Stomach (tissue), 9 donors: Measurements from ENCODE around the gene FXR2. TPM values are rescaled to one million over a fixed set of nuclear protein-coding genes. Genes with fewer than 3 reads are reported as not detected.

ENCODE experiments used
- DNase-seq, 2 donors: peaks; one replicate each; pipeline versions ENCODE4 v3.0.0 to v3.0.0-alpha.2; 2013 to 2019
- H3K27ac ChIP-seq, 5 donors: fragments of 200-600 bp in 4 of 5; sonication (generic) in 4 of 5; one replicate each; pipeline ENCODE4 v1.5.1; 2013 to 2019; ENCODE audit warnings: mild to moderate bottlenecking in 1 of 5, moderate library complexity in 1 of 5
- H3K27me3 ChIP-seq, 3 donors: fragments of 200-600 bp; sonication (generic); one replicate each; pipeline ENCODE4 v1.5.1; 2017 to 2019; ENCODE audit warnings: mixed run types in 1 of 3
- H3K36me3 ChIP-seq, 4 donors: fragments of 200-600 bp; sonication (generic); 1 replicate in 3 of 4; 2 replicates in 1 of 4; pipeline ENCODE4 v1.5.1; 2016 to 2019
- H3K4me1 ChIP-seq, 4 donors: fragments of 200-600 bp; sonication (generic); one replicate each; pipeline ENCODE4 v1.5.1; 2016 to 2019
- H3K4me3 ChIP-seq, 4 donors: fragments of 200-600 bp; sonication (generic) in 3 of 4; one replicate each; pipeline ENCODE4 v1.5.1; 2016 to 2019; ENCODE audit warnings: mild to moderate bottlenecking in 1 of 4
- H3K9me3 ChIP-seq, 4 donors: fragments of 200-600 bp; sonication (generic); one replicate each; pipeline ENCODE4 v1.5.1; 2016 to 2019
- CTCF ChIP-seq, 7 experiments: fragments of 450-650 bp in 4 of 7; fragments of 200-600 bp in 3 of 7; sonication (generic) in 3 of 7; IDR thresholded peaks; one replicate each; pipeline ENCODE4 v1.5.1; 2016 to 2019; ENCODE audit warnings: antibody characterized with exemption in 7 of 7, control low read depth in 2 of 7, mild to moderate bottlenecking in 1 of 7
- EP300 ChIP-seq: sonication (generic); formaldehyde crosslinking; IDR thresholded peaks from one replicate; pipeline ENCODE4 v1.6.1; 2017; ENCODE audit warnings: antibody characterized with exemption
- POLR2A ChIP-seq, 4 donors: fragments of 450-650 bp; IDR thresholded peaks; one replicate each; pipeline ENCODE4 v1.6.1; 2016; ENCODE audit warnings: antibody characterized with exemption in 4 of 4, control low read depth in 2 of 4, mild to moderate bottlenecking in 1 of 4, moderate library complexity in 1 of 4
- POLR2AphosphoS5 ChIP-seq, 3 donors: sonication (generic); formaldehyde crosslinking; IDR thresholded peaks; one replicate each; pipeline ENCODE4 v1.6.1; 2016; ENCODE audit warnings: antibody characterized with exemption in 3 of 3
- WGBS, 5 donors: extraction: QIAGEN DNeasy Blood & Tissue Kit in 3 of 5; methylation state at CpG; one replicate each; pipeline versions ENCODE4 v1.1.5 to v1.1.7; 2013 to 2018; 5-methylcytosine and 5-hydroxymethylcytosine counted together
- intact Hi-C: fragments of 100-400 bp; cut with DNase I; formaldehyde crosslinking; loops from one replicate; pipeline ENCODE4 v1.15.1; 2023; ENCODE audit warnings: low total_unique reads
- polyA plus RNA-seq, 3 donors: library from polyadenylated mRNA; stranded (reverse); fragments of 200-250 nt; gene quantifications; one replicate each; pipeline ENCODE4 v1.2.3, GENCODE V29; 2013
- total RNA-seq, 5 donors: library from RNA; depleted of rRNA; stranded (reverse); fragments of >200 nt; gene quantifications; one replicate each; pipeline versions ENCODE4 v1.1.0 to v1.2.3, GENCODE V29; 2014 to 2016
- donor health status: healthy with polysubstance abuse.
- donor health status: Bipolar disorder and iron deficiency.
- donor health status: healthy.

Gene FXR2
- total and polyA plus RNA-seq, 8 donors, result 11.0 to 33.3 (median 23.3) TPM

- no peak overlapping the region for H3K4me3 ChIP-seq
- H3K36me3 ChIP-seq, result peaks cover 0 to 15% (median 10%) of the 10 kb centered on the region in 4 donors
- WGBS, 5 donors, result 70 to 82% (median 76%) methylated on average over 10 of the region's 10 CpGs
- no peaks in the 10 kb centered on the region for H3K9me3 ChIP-seq
- H3K27ac ChIP-seq, result no peak overlapping the region
- no peak for DNase-seq
- peaks cover 36 to 70% (median 41%) of the 10 kb centered on the region in 4 donors for H3K4me1 ChIP-seq
- TF ChIP-seq POLR2AphosphoS5 (IDR thresholded peaks at IDR 0.05) (no peak), EP300 (no peak), POLR2A (IDR thresholded peaks at IDR 0.05) (no peak), CTCF (IDR thresholded peaks at IDR 0.05) (no peak)
- intact Hi-C loops, result no loop called here
- no peaks in the 10 kb centered on the region for H3K27me3 ChIP-seq
Observed at GRCh38 chr17:7555320-7555948, 59.3 kb downstream of the FXR2 start.

- Histone ChIP-seq H3K27me3 (no peaks in the 10 kb centered on the region), H3K27ac (peak overlapping the region in 2 of 5 donors; percentile 53 to 69), H3K9me3 (no peaks in the 10 kb centered on the region), H3K36me3 (peaks cover 0 to 15% (median 10%) of the 10 kb centered on the region in 4 donors), H3K4me3 (no peak overlapping the region), H3K4me1 (peaks cover 26 to 68% (median 39%) of the 10 kb centered on the region in 4 donors)
- 83 to 100% (median 94%) methylated on average over 1 of the region's 1 CpG for WGBS, 5 donors
- no peak for DNase-seq
- TF ChIP-seq CTCF (IDR thresholded peaks at IDR 0.05) (no peak), POLR2A (IDR thresholded peaks at IDR 0.05) (no peak), POLR2AphosphoS5 (IDR thresholded peaks at IDR 0.05) (no peak), EP300 (no peak)
- intact Hi-C loops, result loop anchor here (5.0 kb wide), 1 partner anchor 41 kb away; no protein-coding TSS in a partner anchor
Observed at GRCh38 chr17:7553356-7553755, 61.3 kb downstream of the FXR2 start.

- DNase-seq, result peak in 1 of 2 donors; percentile 48
- WGBS, 5 donors, result 76 to 84% (median 80%) methylated on average over 6 of the region's 6 CpGs
- H3K9me3 ChIP-seq, result no peaks in the 10 kb centered on the region
- TF ChIP-seq CTCF (IDR thresholded peaks at IDR 0.05) (no peak), POLR2A (IDR thresholded peaks at IDR 0.05) (no peak), POLR2AphosphoS5 (IDR thresholded peaks at IDR 0.05) (no peak), EP300 (no peak)
- H3K27ac ChIP-seq, result peak overlapping the region in 3 of 5 donors; percentile 34 to 69 (median 53)
- intact Hi-C loops, result loop anchor here (5.0 kb wide), 1 partner anchor 40 kb away; no protein-coding TSS in a partner anchor
- peaks cover 0 to 15% (median 10%) of the 10 kb centered on the region in 4 donors for H3K36me3 ChIP-seq
- peaks cover 22 to 67% (median 37%) of the 10 kb centered on the region in 4 donors for H3K4me1 ChIP-seq
- no peaks in the 10 kb centered on the region for H3K27me3 ChIP-seq
- H3K4me3 ChIP-seq, result no peak overlapping the region
Observed at GRCh38 chr17:7552621-7553051, 62.1 kb downstream of the FXR2 start.

GRCh38 chr17:7551396-7551795 lies 63.3 kb downstream of the FXR2 start:
- no peaks in the 10 kb centered on the region for H3K27me3 ChIP-seq
- H3K9me3 ChIP-seq, result no peaks in the 10 kb centered on the region
- WGBS, 5 donors, result 82 to 93% (median 88%) methylated on average over 4 of the region's 4 CpGs
- no peak for DNase-seq
- intact Hi-C loops, result loop anchor here (5.0 kb wide), 1 partner anchor 39 kb away; no protein-coding TSS in a partner anchor
- H3K4me1 ChIP-seq, result peaks cover 13 to 55% (median 24%) of the 10 kb centered on the region in 4 donors
- H3K4me3 ChIP-seq, result no peak overlapping the region
- TF ChIP-seq POLR2A (IDR thresholded peaks at IDR 0.05) (no peak), EP300 (no peak), POLR2AphosphoS5 (IDR thresholded peaks at IDR 0.05) (no peak), CTCF (IDR thresholded peaks at IDR 0.05) (no peak)
- H3K27ac ChIP-seq, result peak overlapping the region in 1 of 5 donors; percentile 2
- H3K36me3 ChIP-seq, result peaks cover 0 to 15% (median 10%) of the 10 kb centered on the region in 4 donors
